ENCODE data around the gene PLD4.
"Not testable (repeated sequence)": the region's sequence is repeated elsewhere in the genome, so short reads cannot be mapped to it uniquely, and the experiment has no call there.

Gene PLD4

GRCh38 chr14:104899781-104900180 is 24.9 kb upstream of the PLD4 start:
- DNase-seq (ENCODE audit: low spot score) = no peak

- DNase-seq (ENCODE audit: low spot score) = no peak
Measured at GRCh38 chr14:104900639-104901512, 23.8 kb upstream of the PLD4 start.

- DNase-seq (ENCODE audit: low spot score) = no peak
Measured at GRCh38 chr14:104903990-104904389, 20.7 kb upstream of the PLD4 start.

GRCh38 chr14:104904650-104905578 is 19.8 kb upstream of the PLD4 start:
- not testable (repeated sequence) for DNase-seq (ENCODE audit: low spot score)

GRCh38 chr14:104905579-104905933 is 19.1 kb upstream of the PLD4 start:
- not testable (repeated sequence) for DNase-seq (ENCODE audit: low spot score)

- no peak for DNase-seq (ENCODE audit: low spot score)
Measured at GRCh38 chr14:104908303-104908702, 16.4 kb upstream of the PLD4 start.

- no peak for DNase-seq (ENCODE audit: low spot score)
Measured at GRCh38 chr14:104912053-104912452, 12.6 kb upstream of the PLD4 start.

GRCh38 chr14:104913435-104913834 is 11.2 kb upstream of the PLD4 start:
- no peak for DNase-seq (ENCODE audit: low spot score)

GRCh38 chr14:104917116-104917515 is 7.6 kb upstream of the PLD4 start:
- DNase-seq (ENCODE audit: low spot score) = no peak

GRCh38 chr14:104917993-104918392 is 6.7 kb upstream of the PLD4 start:
- no peak for DNase-seq (ENCODE audit: low spot score)

GRCh38 chr14:104919152-104919992 is 5.3 kb upstream of the PLD4 start:
- not testable (repeated sequence) for DNase-seq (ENCODE audit: low spot score)

GRCh38 chr14:104919993-104920315 is 4.7 kb upstream of the PLD4 start:
- no peak for DNase-seq (ENCODE audit: low spot score)

GRCh38 chr14:104923640-104924420 is 849 bp upstream of the PLD4 start:
- no peak for DNase-seq (ENCODE audit: low spot score)

GRCh38 chr14:104925214-104925854 is 655 bp downstream of the PLD4 start:
- no peak for DNase-seq (ENCODE audit: low spot score)

GRCh38 chr14:104925855-104926609 is 1.4 kb downstream of the PLD4 start:
- DNase-seq (ENCODE audit: low spot score) = no peak

GRCh38 chr14:104926619-104927431 is 2.1 kb downstream of the PLD4 start:
- no peak for DNase-seq (ENCODE audit: low spot score)

GRCh38 chr14:104927432-104927816 is 2.7 kb downstream of the PLD4 start:
- no peak for DNase-seq (ENCODE audit: low spot score)

GRCh38 chr14:104927901-104928300 is 3.2 kb downstream of the PLD4 start:
- DNase-seq (ENCODE audit: low spot score) = no peak

All from activated CD4-positive, alpha-beta T cell treated with anti-CD3 and anti-CD28 coated beads, Interleukin-2, Interleukin-4, amounts not matched to agents 100 ng/mL and 50 ng/mL, durations not matched to agents 16 hours and 8 hours (primary cell).